Brain microvascular endothelial cell (primary cell): ENCODE data around the gene TUBA4A.
A peak's percentile ranks its signal among the peaks of the same experiment; 100 is the strongest.

Experiments used
- DNase-seq: peaks from one replicate; pipeline ENCODE4 v3.0.0-alpha.2; 2020
- H3K27ac ChIP-seq: fragments of 250-450 bp; sonication (Bioruptor Pico); 2 replicates; pipeline ENCODE4 v1.5.1; 2020; ENCODE audit warnings: mild to moderate bottlenecking, moderate library complexity
- H3K27me3 ChIP-seq: fragments of 250-450 bp; sonication (Bioruptor Pico); replicated peaks from 2 replicates; pipeline ENCODE4 v1.5.1; 2020; ENCODE audit warnings: mild to moderate bottlenecking
- H3K36me3 ChIP-seq: fragments of 250-450 bp; sonication (Bioruptor Pico); replicated peaks from 2 replicates; pipeline ENCODE4 v1.5.1; 2020; ENCODE audit warnings: mild to moderate bottlenecking
- H3K4me3 ChIP-seq: 2 replicates; pipeline ENCODE4 v1.5.1; 2011; ENCODE audit warnings: low read depth, mild to moderate bottlenecking, control low read depth, low read length, moderate library complexity
- CTCF ChIP-seq: IDR thresholded peaks from 2 replicates; pipeline ENCODE4 v1.5.1; 2011; ENCODE audit warnings: low read depth, mild to moderate bottlenecking, moderate library complexity, low read length, control low read depth, inconsistent platforms; ENCODE audit errors: missing control alignments
- in situ Hi-C: cut with HindIII; loops from 2 replicates; pipeline ENCODE4 v1.10.0; 2017; ENCODE audit warnings: low sequenced_read_pairs, low pct_ligation_motif_present

The TUBA4A gene

GRCh38 chr2:219252900-219253752 lies 592 bp downstream of the TUBA4A start, which contains the start of gene TUBA4B:
TSS of gene TUBA4B (plus strand) at chr2:219253243. CDS start at chr2:219253408, 165 bp downstream.
- DNase-seq: peak; percentile 20
- peaks cover 3% of the 10 kb centered on the region for H3K36me3 ChIP-seq

GRCh38 chr2:219252570-219252899 lies 1.2 kb downstream of the TUBA4A start:
- Histone ChIP-seq H3K36me3 (peaks cover 3% of the 10 kb centered on the region), H3K27ac (no peak overlapping the region), H3K27me3 (peaks cover 22% of the 10 kb centered on the region), H3K4me3 (peak overlapping the region; percentile 49)
- in situ Hi-C loops: no loop called here
- DNase-seq: no peak
- TF ChIP-seq CTCF: no peak

More at GRCh38 chr2:219252900-219253752, 592 bp downstream of the TUBA4A start, which contains the start of gene TUBA4B:
- no peak for TF ChIP-seq CTCF
- H3K27ac ChIP-seq: no peak within 1 kb of the TSS
- peaks cover 22% of the 10 kb centered on the region for H3K27me3 ChIP-seq
- peak within 1 kb of the TSS; percentile 49 for H3K4me3 ChIP-seq
- in situ Hi-C loops: no loop called here

DNA sequence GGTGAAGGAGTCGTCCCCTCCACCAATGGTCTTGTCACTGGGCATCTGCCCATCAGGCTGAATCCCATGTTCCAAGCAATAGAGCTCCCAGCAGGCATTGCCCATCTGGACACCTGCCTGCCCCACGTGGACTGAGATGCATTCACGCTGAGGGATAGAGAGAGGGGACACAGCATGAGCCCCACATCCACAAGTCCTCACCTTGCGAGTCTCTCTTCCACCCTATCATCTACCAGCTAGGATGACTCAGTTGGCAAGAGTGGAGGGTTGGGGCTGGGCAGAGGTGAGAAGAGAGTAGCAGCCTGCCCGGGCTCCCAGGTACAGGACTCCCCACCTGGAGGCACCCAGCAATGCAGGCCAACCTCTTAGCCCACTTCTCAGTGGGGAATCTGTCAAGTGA lies 1.6 kb downstream of the TUBA4A start:
- peaks cover 4% of the 10 kb centered on the region for H3K36me3 ChIP-seq
- TF ChIP-seq CTCF: no peak
- H3K27ac ChIP-seq: no peak overlapping the region
- H3K4me3 ChIP-seq: no peak overlapping the region
- DNase-seq: no peak
- in situ Hi-C loops: no loop called here
- peaks cover 22% of the 10 kb centered on the region for H3K27me3 ChIP-seq

- DNase-seq: no peak
- H3K27ac ChIP-seq: no peak overlapping the region
- no peak for TF ChIP-seq CTCF
- H3K4me3 ChIP-seq: no peak overlapping the region
- peaks cover 5% of the 10 kb centered on the region for H3K36me3 ChIP-seq
- H3K27me3 ChIP-seq: peaks cover 22% of the 10 kb centered on the region
- in situ Hi-C loops: no loop called here
Measured at GRCh38 chr2:219251656-219252055, 2.1 kb downstream of the TUBA4A start.

- TF ChIP-seq CTCF: no peak
- Histone ChIP-seq H3K4me3 (no peak overlapping the region), H3K36me3 (peaks cover 5% of the 10 kb centered on the region), H3K27ac (no peak overlapping the region), H3K27me3 (peaks cover 14% of the 10 kb centered on the region)
- no peak for DNase-seq
- in situ Hi-C loops: no loop called here
Measured at GRCh38 chr2:219250049-219250781, 3.5 kb downstream of the TUBA4A start.
